ENCODE data around the gene ACSM6.

DNA sequence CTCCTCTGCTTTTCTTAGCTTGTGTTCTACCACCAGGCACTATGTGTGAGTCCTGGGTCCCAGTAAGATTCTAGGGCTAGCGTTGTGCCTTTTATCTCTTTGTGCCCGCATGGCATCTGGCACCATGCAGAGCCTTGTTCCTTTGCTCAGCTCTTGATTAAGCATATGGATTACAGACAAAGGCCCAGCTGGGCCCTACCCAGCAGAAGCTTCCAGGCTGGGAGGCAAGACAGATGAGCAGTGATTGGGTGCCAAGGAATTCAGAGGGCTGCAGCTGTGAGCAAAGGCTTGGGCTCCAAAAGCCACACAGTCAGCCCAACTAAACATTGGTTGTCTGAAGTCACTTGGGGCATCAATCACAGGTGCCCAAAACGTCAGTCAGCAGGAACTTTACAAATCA is 2.0 kb downstream of the ACSM6 start:
- TF ChIP-seq, protein P1, sequence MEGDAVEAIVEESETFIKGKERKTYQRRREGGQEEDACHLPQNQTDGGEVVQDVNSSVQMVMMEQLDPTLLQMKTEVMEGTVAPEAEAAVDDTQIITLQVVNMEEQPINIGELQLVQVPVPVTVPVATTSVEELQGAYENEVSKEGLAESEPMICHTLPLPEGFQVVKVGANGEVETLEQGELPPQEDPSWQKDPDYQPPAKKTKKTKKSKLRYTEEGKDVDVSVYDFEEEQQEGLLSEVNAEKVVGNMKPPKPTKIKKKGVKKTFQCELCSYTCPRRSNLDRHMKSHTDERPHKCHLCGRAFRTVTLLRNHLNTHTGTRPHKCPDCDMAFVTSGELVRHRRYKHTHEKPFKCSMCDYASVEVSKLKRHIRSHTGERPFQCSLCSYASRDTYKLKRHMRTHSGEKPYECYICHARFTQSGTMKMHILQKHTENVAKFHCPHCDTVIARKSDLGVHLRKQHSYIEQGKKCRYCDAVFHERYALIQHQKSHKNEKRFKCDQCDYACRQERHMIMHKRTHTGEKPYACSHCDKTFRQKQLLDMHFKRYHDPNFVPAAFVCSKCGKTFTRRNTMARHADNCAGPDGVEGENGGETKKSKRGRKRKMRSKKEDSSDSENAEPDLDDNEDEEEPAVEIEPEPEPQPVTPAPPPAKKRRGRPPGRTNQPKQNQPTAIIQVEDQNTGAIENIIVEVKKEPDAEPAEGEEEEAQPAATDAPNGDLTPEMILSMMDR (IDR thresholded peaks at IDR 0.05) = no peak
- TF ChIP-seq POLR2A (IDR thresholded peaks at IDR 0.05) (no peak), POLR2AphosphoS5 (IDR thresholded peaks at IDR 0.05) (no peak)
